SK-N-SH treated with all-trans-retinoic acid at 6 μM for 48 hours (cell line): Measurements from ENCODE around the gene MYO7A.

ENCODE experiments used
- ATAC-seq: fragments of 200-7000 bp; cut with Tn5 transposase; 3 replicates; pipeline ENCODE4 v1.9.1; 2020; ENCODE audit warnings: mild to moderate bottlenecking, moderate library complexity
- ARNTL ChIP-seq: fragments of 450-650 bp; formaldehyde crosslinking; IDR thresholded peaks from 2 replicates; pipeline ENCODE4 v1.5.0; 2020; ENCODE audit warnings: low read depth, mild to moderate bottlenecking, moderate library complexity, borderline replicate concordance
- BACH2 ChIP-seq: fragments of 250-450 bp; sonication (Bioruptor Pico); IDR thresholded peaks from 2 replicates; pipeline ENCODE4 v1.9.0; 2021; ENCODE audit warnings: mild to moderate bottlenecking, borderline replicate concordance
- ESRRG ChIP-seq: fragments of 250-450 bp; sonication (Bioruptor Pico); IDR thresholded peaks from 2 replicates; pipeline ENCODE4 v1.6.1; 2021; ENCODE audit warnings: mild to moderate bottlenecking
- GLIS3 ChIP-seq: fragments of 250-450 bp; sonication (Bioruptor Pico); IDR thresholded peaks from 2 replicates; pipeline ENCODE4 v1.5.0; 2020; ENCODE audit warnings: mild to moderate bottlenecking, moderate library complexity
- ISL1 ChIP-seq: fragments of 250-450 bp; sonication (Bioruptor Pico); IDR thresholded peaks from 2 replicates; pipeline ENCODE4 v2.1.2; 2022; ENCODE audit warnings: mild to moderate bottlenecking, moderate library complexity
- RARB ChIP-seq: fragments of 250-450 bp; sonication (Bioruptor Pico); IDR thresholded peaks from 2 replicates; pipeline ENCODE4 v1.8.0; 2021; ENCODE audit warnings: mild to moderate bottlenecking, moderate library complexity
- SNAI2 ChIP-seq: fragments of 250-450 bp; sonication (Bioruptor Pico); IDR thresholded peaks from 2 replicates; pipeline ENCODE4 v1.5.0; 2020; ENCODE audit warnings: mild to moderate bottlenecking, moderate library complexity
- TCF4 ChIP-seq: fragments of 250-450 bp; sonication (Bioruptor Pico); IDR thresholded peaks from 2 replicates; pipeline ENCODE4 v1.8.0; 2021; ENCODE audit warnings: mild to moderate bottlenecking, moderate library complexity, borderline replicate concordance
- TOX ChIP-seq: fragments of 250-450 bp; sonication (Bioruptor Pico); IDR thresholded peaks from 2 replicates; pipeline ENCODE4 v1.8.0; 2021; ENCODE audit warnings: mild to moderate bottlenecking, moderate library complexity, borderline replicate concordance
- ZC3H10 ChIP-seq: fragments of 250-450 bp; sonication (Bioruptor Pico); IDR thresholded peaks from 2 replicates; pipeline ENCODE4 v1.5.1; 2021; ENCODE audit warnings: mild to moderate bottlenecking, moderate library complexity
- ZFP3 ChIP-seq: fragments of 250-450 bp; sonication (Bioruptor Pico); IDR thresholded peaks from 2 replicates; pipeline ENCODE4 v1.5.0; 2020; ENCODE audit warnings: mild to moderate bottlenecking, moderate library complexity
- ZFP30 ChIP-seq: fragments of 450-650 bp; formaldehyde crosslinking; IDR thresholded peaks from 2 replicates; pipeline ENCODE4 v1.5.0; 2022; ENCODE audit warnings: mild to moderate bottlenecking, moderate library complexity
- ZNF565 ChIP-seq: fragments of 450-650 bp; formaldehyde crosslinking; conservative IDR thresholded peaks from 2 replicates; pipeline ENCODE4 v1.5.0; 2020; ENCODE audit warnings: low read depth, mild to moderate bottlenecking, moderate library complexity
- ZNF70 ChIP-seq: fragments of 450-650 bp; formaldehyde crosslinking; IDR thresholded peaks from 2 replicates; pipeline ENCODE4 v1.5.0; 2020; ENCODE audit warnings: mild to moderate bottlenecking, moderate library complexity
- ZNF8 ChIP-seq: fragments of 450-650 bp; formaldehyde crosslinking; IDR thresholded peaks from 2 replicates; pipeline ENCODE4 v1.5.0; 2020; ENCODE audit warnings: mild to moderate bottlenecking, moderate library complexity
- TF ChIP-seq, protein P1 (sequence below): fragments of 250-450 bp; sonication (Bioruptor Pico); IDR thresholded peaks from 2 replicates; pipeline ENCODE4 v1.5.1; 2020; ENCODE audit warnings: low read depth, mild to moderate bottlenecking, moderate library complexity
- TF ChIP-seq, protein P2 (sequence below): fragments of 250-450 bp; sonication (Bioruptor Pico); IDR thresholded peaks from 2 replicates; pipeline ENCODE4 v1.5.1; 2021; ENCODE audit warnings: mild to moderate bottlenecking, moderate library complexity
- TF ChIP-seq, protein P3 (sequence below): fragments of 250-450 bp; sonication (Bioruptor Pico); IDR thresholded peaks from 2 replicates; pipeline ENCODE4 v1.8.0; 2020; ENCODE audit warnings: mild to moderate bottlenecking, moderate library complexity, borderline replicate concordance
- TF ChIP-seq, protein P4 (sequence below): fragments of 250-450 bp; sonication (Bioruptor Pico); IDR thresholded peaks from 2 replicates; pipeline ENCODE4 v1.8.0; 2021; ENCODE audit warnings: low read depth, mild to moderate bottlenecking, moderate library complexity, borderline replicate concordance

MYO7A gene

DNA sequence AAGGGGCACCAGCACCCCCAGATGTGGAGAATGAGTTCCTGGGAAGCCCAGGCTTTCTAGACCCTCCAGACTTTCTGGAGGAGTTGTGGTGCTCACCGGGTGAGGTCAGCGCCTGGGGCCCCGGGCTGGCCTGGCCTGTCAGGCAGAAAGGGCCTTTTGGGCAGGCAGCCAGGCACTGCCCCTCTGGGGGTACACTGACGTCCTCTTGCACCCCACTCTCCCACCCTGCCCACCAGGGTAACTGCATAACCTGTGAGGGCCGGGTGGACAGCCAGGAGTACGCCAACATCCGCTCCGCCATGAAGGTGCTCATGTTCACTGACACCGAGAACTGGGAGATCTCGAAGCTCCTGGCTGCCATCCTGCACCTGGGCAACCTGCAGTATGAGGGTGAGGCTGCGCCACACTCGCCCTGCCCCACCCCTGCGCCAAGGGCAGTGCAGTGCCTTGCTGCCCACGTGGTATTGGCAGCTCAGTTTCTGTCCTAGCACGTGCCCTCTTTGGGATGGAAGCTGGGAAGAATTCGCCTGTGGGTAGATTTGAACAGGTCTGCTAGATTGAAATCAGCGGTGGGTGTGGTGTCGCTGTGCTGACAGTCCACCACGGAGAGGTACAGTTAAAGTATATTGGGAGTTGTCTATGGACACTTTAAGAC, 30.1 kb downstream of the MYO7A start (continued):
- TF ChIP-seq, protein P1, sequence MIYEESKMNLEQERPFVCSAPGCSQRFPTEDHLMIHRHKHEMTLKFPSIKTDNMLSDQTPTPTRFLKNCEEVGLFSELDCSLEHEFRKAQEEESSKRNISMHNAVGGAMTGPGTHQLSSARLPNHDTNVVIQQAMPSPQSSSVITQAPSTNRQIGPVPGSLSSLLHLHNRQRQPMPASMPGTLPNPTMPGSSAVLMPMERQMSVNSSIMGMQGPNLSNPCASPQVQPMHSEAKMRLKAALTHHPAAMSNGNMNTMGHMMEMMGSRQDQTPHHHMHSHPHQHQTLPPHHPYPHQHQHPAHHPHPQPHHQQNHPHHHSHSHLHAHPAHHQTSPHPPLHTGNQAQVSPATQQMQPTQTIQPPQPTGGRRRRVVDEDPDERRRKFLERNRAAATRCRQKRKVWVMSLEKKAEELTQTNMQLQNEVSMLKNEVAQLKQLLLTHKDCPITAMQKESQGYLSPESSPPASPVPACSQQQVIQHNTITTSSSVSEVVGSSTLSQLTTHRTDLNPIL (CRISPR knock-in tag), result no peak
- TF ChIP-seq ESRRG (CRISPR knock-in tag), result no peak

DNA sequence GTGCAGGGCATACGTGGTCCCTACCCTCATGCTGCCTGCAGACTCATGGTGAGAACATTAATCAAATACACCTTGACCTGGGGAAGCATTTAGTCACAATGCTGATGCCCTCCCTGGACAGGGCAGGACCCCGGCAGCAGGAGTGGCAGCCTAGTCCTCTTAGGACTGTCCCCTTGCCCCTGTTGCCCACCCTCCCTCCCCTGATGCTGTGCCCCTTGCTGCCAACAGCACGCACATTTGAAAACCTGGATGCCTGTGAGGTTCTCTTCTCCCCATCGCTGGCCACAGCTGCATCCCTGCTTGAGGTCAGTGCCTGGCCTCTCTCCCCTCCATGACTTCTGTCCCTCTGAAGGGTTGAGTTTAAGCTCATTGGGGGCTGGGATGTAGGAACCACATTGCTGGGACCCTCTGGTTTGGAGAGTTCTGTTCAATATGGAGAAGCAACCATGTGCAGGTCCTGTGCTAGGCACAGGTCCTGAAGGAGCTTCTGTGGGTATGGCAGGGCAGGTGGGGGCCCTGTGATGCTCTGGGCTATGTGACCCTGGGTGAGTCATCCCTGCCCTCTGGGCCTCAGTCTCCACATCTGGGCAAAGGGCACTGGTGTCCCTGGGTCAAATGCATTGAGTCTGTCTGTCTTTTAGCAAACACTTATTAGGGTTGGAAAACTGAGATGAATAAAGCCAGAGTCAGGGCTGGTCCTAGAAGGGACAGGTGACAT, 31.3 kb downstream of the MYO7A start:
- ATAC-seq, result no peak

DNA sequence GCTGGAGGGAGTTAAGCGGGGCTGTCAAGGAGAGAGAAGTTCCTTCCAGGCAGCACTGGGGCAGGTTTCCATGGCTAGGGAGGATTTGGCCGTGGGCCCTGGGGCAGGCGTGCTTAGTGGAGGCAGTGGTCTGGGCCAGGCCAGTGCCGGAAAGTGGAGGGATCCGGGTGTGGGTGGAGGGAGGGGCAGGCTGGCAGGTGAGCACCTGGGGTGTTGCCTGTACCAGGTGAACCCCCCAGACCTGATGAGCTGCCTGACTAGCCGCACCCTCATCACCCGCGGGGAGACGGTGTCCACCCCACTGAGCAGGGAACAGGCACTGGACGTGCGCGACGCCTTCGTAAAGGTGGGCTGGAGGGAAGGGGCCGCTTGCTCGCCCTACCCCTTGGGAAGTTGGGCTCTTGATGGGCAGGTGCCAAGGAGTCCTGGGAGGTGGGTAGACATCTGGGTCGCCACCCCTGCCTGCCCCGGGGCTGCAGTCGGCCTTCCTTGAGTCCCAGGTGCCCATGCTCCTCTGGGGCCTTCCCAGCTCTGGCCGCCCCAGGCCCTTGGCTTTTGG, 32.0 kb downstream of the MYO7A start:
- TF ChIP-seq ZFP3 (no peak), ZNF565 (no peak), SNAI2 (CRISPR knock-in tag) (no peak), BACH2 (no peak)
- TF ChIP-seq, all 23 proteins: peak for 0
- ATAC-seq, result no peak

More for the DNA sequence above, 31.3 kb downstream of the MYO7A start:
- TF ChIP-seq ZNF565 (no peak), ZFP3 (no peak), ZNF70 (CRISPR knock-in tag) (no peak), ZC3H10 (CRISPR knock-in tag) (no peak), ZFP30 (no peak), TCF4 (CRISPR knock-in tag) (no peak), ARNTL (CRISPR knock-in tag) (no peak), TOX (CRISPR knock-in tag) (no peak), SNAI2 (CRISPR knock-in tag) (no peak), RARB (CRISPR knock-in tag) (no peak)
- TF ChIP-seq, protein P2, sequence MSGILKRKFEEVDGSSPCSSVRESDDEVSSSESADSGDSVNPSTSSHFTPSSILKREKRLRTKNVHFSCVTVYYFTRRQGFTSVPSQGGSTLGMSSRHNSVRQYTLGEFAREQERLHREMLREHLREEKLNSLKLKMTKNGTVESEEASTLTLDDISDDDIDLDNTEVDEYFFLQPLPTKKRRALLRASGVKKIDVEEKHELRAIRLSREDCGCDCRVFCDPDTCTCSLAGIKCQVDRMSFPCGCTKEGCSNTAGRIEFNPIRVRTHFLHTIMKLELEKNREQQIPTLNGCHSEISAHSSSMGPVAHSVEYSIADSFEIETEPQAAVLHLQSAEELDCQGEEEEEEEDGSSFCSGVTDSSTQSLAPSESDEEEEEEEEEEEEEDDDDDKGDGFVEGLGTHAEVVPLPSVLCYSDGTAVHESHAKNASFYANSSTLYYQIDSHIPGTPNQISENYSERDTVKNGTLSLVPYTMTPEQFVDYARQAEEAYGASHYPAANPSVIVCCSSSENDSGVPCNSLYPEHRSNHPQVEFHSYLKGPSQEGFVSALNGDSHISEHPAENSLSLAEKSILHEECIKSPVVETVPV, result no peak
- TF ChIP-seq, protein P1 (CRISPR knock-in tag), result no peak
- TF ChIP-seq, protein P3, sequence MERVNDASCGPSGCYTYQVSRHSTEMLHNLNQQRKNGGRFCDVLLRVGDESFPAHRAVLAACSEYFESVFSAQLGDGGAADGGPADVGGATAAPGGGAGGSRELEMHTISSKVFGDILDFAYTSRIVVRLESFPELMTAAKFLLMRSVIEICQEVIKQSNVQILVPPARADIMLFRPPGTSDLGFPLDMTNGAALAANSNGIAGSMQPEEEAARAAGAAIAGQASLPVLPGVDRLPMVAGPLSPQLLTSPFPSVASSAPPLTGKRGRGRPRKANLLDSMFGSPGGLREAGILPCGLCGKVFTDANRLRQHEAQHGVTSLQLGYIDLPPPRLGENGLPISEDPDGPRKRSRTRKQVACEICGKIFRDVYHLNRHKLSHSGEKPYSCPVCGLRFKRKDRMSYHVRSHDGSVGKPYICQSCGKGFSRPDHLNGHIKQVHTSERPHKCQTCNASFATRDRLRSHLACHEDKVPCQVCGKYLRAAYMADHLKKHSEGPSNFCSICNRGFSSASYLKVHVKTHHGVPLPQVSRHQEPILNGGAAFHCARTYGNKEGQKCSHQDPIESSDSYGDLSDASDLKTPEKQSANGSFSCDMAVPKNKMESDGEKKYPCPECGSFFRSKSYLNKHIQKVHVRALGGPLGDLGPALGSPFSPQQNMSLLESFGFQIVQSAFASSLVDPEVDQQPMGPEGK, result no peak
- TF ChIP-seq, protein P4, sequence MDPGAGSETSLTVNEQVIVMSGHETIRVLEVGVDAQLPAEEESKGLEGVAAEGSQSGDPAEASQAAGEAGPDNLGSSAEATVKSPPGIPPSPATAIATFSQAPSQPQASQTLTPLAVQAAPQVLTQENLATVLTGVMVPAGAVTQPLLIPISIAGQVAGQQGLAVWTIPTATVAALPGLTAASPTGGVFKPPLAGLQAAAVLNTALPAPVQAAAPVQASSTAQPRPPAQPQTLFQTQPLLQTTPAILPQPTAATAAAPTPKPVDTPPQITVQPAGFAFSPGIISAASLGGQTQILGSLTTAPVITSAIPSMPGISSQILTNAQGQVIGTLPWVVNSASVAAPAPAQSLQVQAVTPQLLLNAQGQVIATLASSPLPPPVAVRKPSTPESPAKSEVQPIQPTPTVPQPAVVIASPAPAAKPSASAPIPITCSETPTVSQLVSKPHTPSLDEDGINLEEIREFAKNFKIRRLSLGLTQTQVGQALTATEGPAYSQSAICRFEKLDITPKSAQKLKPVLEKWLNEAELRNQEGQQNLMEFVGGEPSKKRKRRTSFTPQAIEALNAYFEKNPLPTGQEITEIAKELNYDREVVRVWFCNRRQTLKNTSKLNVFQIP (CRISPR knock-in tag), result no peak
- TF ChIP-seq, all 23 proteins: peak for 0

DNA sequence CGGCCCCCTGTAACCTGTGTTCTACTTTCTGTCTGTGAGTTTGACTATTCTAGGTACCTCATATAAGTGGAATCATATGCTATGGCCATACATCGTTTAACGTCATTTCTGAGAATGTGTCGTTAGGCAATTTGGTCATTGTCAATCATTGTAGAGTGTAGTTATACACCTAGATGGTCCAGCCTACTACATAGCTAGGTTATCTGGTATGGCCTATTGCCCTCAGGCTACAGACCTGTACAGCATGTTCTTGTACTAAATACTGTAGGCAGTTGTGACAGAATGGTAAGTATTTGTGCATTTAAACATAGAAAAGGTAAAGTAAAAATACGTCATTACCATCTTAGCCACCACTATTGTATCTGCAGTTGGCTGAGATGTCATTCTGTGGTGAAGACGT, 35.2 kb downstream of the MYO7A start:
- ATAC-seq, result no peak
- TF ChIP-seq ZNF8 (CRISPR knock-in tag), result no peak
- TF ChIP-seq, protein P4 (CRISPR knock-in tag), result no peak
- no peak for TF ChIP-seq ZFP3
- TF ChIP-seq ARNTL (CRISPR knock-in tag), result no peak
- TF ChIP-seq GLIS3, result no peak
- no peak for TF ChIP-seq RARB (CRISPR knock-in tag)
- TF ChIP-seq ISL1 (CRISPR knock-in tag), result no peak
- TF ChIP-seq TCF4 (CRISPR knock-in tag), result no peak
- TF ChIP-seq, protein P3, result no peak
- no peak for TF ChIP-seq ESRRG (CRISPR knock-in tag)
- TF ChIP-seq SNAI2 (CRISPR knock-in tag), result no peak
- no peak for TF ChIP-seq ZFP30
